COLO829 (cell line): ENCODE results near the gene MYO3A.

Source experiments
- DNase-seq: peaks from one replicate; pipeline ENCODE4 v3.0.0; 2012; ENCODE audit warnings: low spot score

MYO3A gene

DNA sequence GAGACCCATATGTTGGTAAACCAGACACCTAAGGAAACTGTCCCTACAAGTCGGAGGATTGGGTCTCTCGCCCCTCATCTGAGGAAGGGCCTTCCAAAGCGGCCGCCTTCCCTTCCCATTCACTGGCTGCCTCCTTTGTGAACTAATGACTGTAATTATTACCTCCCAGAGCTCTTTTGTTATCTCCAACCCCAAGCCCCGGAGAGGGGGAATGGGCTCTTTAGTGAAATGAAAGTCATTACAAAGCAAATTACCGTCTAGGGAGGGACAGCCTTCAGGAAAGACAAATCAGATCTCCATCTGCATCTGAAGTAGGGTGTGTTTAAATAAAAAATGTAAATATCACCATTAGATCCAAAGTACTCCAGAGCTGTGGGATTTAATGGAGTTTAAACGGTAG is 280.0 kb downstream of the MYO3A start:
- DNase-seq, result no peak

DNA sequence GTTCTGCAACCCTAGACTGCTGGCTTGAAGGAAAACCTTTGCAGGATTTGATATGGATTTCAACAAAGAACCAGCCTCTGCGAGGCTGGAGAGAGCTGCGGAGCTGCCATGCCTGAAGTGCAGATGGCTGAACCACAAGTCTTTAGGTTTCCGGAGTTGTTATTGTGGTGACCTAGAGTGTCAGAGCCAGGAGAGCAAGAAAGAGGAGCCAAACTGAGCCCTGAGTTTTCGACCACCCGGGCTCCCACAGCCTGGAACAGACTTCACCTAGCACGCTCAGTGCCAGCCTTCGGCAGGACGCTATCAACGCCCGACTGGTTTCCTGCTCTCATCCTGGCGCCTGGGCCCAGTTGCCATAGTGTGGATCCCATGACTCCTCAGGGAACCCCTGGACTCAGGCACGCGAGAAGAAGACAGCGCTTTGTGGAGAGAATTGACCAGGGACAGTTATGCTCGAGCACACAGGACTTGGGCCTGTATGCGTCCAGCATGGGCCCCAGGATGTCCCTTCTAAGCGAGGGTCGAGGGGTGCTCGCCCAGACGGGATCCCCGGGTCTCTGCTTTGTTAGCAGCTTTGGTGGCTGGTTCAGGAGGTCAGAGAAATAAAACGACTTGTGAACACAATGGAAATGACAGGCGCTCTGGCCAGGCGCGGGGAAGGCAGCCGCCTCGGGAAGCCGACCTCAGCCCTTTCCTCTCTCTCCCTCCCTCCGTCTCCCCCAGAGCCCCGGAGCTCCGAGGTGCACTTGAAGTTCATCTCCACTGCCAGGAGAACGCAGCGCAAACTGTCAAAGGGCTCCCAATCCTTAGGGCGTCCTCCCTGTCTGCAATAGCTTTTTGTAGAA is 280.7 kb downstream of the MYO3A start:
- DNase-seq, result no peak

DNA sequence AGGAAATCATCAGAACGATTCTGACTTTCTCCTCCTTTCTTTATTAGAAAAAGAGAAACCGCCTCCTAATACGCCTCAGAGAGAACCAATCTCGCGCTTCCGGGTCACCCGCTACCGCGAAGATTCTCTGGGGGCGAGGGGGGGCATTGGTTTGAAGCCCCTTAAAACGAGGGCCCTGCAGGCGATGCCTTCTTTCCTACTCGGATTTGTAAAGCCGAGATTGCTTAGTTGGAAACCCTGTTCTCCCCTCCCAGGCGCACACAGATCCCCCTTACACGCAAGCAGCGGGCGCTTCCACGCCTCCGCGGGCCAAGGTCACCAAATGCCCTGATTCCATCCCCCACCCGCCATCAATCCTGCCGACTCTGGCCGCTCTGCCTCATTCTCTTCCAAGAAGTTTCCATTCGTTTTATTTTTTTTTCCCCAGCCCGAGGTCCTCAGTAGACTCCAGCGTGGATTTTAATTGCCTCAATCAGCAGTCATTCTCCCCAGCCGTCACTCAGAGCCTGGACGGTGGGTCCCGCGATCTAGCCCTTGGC is 281.4 kb downstream of the MYO3A start:
- no peak for DNase-seq

DNA sequence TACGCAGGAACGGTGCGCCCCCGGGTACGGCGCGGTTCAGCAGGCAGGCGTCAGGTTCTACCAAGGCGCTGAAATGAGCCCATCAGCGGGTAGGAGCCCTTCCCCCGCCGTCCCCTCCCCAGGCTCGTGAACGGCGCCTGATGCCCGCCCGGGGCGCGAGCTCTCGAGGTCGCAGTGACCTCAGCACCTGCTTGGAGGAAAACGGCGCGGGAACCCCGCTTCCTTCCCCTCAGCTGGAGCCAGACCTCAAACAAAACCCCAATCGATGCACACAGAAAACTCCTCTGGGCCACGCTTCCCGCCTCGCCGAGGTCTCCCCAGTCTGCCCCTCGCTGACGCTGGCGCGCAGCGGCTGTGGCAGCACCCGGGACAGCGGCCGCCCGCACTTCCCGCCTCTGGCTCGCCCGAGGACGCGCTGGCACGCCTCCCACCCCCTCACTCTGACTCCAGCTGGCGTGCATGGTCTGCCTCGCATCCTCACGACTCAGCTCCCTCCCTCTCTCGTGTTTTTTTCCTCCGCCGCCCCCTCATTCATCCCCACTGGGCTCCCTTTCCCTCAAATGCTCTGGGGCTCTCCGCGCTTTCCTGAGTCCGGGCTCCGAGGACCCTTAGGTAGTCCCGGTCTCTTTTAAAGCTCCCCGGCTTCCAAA is 282.0 kb downstream of the MYO3A start:
- peak; percentile 41 for DNase-seq

DNA sequence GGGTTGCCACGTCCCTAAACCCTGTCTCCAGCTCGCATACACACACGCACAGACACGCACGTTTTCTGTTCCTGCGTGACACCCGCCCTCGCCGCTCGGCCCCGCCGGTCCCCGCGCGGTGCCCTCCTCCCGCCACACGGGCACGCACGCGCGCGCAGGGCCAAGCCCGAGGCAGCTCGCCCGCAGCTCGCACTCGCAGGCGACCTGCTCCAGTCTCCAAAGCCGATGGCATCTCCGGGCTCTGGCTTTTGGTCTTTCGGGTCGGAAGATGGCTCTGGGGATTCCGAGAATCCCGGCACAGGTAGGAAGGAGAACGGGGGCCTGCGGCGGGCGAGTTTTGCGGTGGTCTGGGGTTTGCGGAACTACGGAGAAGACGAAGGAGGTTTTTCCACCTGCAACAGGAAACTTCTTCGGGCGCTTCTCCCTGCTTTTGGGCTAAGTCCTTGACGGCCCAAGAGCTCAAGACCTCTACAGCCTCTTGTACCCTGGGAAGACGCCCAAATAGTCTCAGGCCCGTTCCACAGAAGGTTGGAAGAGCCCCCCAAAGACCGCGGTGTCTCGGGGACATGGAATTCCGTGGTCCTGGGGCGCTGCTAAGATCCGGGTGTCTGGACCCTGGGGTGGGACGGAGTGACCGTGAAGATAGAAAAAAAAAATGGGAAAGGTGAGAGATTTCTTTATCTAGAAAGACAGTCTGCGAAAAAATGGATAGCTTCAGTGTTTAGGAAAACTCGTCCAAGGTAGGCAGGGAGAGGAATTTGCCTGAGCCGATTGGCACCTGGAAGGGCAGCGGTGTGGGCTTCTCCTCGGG is 282.8 kb downstream of the MYO3A start, which contains the start of gene GAD2:
Gene GAD2, plus strand, starts transcription at position 190 of the 811 bp plus-strand sequence. Its CDS starts 36 bp downstream, at position 226.
- DNase-seq, result no peak

DNA sequence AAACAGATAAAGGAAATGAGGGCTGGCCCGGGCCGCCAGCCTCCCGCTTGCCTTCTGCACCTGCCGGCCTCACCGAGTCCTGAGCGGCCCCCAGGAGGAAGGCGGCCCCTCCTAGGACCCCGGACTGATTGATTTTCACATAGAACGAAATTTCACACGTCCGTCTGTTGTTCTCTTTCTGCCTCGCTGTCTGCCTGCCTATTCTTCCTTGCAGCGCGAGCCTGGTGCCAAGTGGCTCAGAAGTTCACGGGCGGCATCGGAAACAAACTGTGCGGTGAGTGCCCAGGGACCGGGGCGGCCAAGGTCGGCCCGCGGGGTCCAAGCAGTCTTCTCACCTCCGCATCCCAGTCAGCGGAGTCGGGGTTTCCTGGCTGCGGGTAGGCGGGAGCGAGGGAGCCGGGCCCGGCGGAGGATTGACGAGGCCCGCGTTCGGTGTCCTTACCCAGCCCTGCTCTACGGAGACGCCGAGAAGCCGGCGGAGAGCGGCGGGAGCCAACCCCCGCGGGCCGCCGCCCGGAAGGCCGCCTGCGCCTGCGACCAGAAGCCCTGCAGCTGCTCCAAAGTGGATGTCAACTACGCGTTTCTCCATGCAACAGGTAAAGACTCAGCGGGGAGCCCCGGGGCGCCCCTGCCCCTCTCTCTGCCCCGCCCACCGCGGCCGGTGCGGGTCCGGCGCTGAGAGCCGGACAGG is 283.5 kb downstream of the MYO3A start:
- no peak for DNase-seq

DNA sequence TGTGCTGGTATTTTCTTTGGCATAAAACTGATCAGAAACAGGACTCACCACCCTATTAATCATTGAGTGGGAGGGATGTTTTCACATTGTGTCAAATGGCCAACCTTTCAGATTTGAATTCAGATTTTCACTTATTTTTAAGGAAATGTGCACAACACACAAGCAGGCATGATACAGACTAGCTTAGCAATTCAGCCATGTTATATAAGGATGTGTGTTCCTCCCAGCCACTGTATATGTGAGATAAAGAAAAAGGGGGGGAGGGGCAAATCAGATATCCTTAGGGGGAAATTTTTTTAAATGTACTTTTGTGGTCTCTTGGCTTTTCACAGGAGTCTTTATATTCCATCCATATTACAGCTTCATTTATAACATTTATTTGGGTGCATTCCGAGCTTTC is 285.6 kb downstream of the MYO3A start:
- DNase-seq, result no peak

DNA sequence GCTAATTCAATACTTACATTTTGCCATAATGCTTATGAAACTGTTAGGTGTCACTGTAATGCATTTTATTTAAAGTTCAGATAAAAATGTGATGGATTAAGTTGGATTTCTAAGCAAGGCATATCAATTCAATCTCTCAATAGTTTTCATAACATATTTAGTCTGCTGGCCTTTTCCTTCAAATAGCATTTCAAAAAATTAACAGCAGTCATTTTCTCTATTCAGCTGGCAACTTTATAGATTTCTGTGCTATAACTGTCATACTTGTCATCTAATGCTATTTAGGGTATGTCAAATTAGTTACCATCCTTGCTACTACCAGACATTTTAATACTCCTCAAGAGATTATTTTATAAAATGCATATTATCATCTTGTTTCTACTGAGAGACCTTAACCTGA is 286.9 kb downstream of the MYO3A start:
- no peak for DNase-seq

DNA sequence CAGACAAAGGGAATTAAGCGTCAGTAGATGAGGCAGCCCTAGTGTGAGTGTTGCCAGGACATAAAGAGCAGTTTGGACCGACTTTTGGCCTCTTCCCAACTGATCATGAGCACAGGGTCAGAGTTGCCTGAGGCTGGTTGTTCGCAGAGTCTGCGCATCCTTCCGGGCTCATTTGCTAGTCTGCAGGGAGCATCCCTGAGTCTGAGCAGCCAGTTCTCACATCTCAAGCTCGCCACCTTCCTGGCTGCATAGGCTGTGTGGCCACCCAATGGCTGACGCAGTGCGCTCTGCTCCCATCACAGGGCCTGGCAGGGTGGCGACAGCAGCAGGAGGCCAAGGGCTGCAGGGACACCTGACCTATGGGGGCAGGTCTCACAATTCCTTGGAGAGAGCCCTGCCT is 287.5 kb downstream of the MYO3A start:
- DNase-seq, result no peak

DNA sequence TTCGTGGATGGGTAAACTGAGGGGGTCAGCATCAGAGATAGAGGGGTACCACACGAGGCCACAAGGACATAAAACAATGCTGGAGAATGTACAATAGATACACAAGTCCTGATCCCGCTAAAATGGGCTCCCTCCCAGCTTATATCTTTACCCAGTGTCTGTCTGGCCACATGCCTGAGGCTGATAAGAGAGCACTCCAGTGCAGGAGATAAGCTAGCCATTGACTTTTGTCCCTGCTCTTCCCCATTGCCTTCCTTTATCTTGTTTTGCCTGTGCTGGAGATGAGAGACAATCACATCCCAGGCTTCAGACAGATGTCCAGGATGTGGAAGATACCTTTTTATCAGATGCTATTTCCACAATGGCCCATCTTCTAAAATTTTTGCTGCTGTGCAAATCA is 288.5 kb downstream of the MYO3A start:
- no peak for DNase-seq

DNA sequence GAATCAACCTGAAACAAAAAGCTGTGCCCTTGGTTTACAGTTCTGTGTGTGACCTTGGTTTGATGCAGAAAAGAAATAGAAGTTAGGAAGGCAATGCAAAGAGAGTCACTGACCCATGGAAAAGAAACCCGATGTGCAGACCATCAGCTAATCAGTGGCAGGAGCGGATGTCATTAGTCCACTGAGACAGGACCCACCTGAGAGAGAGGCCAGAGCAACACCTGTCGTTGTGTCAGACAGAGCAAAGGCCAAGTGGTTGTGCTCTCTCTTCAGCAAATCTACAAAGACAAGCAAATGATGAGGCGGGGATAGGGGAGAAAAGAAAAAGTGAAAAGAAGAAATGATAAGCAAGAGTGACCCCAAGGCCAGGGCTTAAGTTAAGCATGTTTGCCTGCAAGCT is 291.3 kb downstream of the MYO3A start:
- DNase-seq, result no peak

DNA sequence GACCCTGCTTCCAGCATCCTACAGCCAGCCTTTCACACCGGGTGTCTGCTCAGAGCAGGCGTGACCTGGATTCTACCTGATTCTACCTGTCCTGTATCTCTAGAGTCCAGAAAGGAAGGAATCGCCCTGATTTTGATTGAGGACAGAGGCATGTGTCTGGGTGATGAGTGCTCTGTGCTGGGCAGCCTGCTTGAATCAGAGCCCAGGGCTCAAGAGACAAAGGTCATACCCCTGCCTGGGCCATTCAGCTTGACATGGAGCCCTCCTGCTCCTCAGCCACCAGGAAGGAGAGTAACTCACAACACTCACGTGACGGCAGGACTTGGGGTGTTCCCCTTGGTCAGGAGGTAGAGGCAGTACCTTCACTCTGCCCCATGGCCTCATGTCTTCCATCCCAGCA is 293.8 kb downstream of the MYO3A start:
- DNase-seq, result no peak

DNA sequence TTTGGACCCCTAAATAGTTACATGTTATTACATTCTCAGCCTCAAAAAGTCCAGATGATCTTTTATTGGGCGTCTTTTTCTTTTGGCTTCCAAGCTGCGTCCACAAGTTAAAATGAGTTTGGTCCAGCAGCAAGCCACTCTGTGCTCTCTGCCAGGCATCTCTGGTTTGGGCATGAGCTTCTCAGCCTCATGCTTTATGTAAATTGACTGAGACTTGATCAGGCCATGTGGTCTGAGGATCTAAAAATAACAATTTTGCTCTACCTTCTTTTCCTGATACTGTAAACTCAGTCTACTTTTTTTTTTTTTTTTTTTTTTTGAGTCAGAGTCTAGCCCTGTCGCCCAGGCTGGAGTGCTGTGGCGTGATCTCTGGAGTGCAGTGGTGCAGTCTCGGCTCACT is 298.1 kb downstream of the MYO3A start:
- DNase-seq, result no peak

DNA sequence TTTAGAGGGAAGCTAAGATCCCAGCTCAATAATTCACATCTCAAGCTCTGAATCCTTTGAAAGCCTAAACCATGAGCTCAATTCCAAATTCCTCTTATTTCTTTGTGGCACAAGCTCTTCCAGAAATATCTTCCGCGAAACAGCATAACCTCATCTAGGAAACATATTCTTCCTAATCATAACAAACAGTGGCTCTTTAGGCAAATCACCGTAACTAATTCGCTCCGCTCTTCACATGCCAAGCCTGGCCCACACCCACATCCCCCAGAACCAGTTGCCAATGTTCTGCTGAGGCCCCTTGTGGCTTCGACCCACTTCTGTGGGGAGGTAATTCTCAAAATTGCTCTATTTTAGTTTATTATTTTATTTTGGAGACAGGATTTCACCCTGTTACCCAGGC is 301.7 kb downstream of the MYO3A start:
- no peak for DNase-seq

DNA sequence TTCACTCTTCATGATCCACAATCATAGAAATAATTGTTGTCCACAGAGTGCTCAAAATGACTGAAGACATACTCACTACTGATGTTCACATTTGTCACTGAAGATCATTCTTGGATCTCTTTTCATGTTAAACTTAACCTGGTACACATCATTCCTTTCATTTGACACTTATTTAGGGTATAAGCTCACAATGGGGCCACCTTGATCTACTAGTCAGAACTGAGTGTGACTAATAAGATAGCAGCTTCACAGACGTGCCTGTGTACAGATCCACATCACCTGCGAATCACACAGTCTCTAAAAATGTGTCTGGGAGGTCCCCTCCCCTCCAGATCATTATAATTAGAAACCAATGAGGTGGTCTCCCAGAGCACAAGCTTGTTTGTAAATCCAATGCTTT is 304.3 kb downstream of the MYO3A start:
- DNase-seq, result no peak

DNA sequence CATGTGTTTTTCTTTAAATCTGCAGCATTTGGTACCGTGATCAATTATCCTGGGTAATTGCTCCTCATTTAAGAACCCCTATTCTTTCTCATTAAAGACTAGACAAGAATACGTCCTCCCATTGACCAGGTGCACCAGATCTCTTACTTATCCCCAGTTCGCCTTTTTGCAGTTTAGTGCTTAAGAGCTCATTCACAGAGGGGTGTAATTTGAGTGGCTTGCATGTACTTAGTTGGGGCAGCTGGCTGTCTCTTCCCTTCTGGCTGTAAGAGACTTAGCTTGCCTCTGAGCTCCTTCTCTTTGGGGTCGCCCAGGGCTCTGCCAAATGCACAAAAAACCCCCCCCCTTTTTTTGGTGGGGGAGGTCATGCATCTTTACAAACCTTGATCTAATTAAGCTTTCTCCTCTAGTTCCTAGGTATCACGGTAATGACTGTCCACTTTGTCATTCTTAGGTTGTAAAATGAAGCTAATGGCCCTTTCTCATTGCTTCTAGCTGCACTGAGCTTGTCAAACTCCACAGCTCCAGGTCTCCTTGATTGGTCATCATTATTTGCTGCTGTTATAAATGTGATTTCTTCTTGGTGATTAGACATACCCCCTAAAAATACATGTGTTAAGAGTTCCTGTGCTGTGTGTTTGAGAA is 308.8 kb downstream of the MYO3A start:
- DNase-seq, result no peak

DNA sequence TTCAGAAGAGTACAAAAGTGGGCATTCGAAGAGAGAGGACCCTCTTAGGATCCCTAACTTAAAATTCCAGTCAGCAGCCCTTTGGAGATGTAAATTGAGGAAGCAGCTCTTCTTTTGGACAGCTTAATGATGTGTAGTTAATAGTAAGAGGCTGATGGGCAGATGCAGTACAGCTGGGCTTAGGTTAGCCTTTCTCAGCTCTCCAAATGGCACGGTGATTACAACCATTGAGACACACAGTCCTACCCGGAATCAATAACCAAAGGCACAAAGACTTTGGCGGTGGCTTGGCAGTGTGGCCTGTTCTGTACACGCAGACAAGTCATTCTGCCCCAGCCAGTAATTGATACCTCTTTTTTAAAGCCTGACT is 309.3 kb downstream of the MYO3A start:
- no peak for DNase-seq

DNA sequence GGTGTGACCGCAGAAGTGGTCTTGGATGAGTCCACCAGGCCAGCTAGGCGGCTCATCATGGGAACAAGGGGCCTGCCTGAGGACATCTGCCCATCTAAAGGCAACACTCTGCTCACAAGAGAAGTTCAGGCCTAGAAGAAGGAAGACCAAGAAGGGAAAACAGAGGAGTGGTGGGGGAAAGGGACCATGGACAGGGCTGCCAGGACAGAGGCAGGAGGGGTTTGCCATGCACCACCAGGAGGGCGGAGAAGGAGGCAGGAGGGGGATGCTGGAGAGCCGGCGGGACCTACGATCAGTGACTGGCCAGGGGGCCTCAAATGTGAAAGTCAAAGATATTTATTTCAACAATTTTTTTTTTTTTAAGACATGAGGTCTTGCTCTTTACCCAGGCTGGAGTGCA is 315.7 kb downstream of the MYO3A start:
- DNase-seq, result no peak

DNA sequence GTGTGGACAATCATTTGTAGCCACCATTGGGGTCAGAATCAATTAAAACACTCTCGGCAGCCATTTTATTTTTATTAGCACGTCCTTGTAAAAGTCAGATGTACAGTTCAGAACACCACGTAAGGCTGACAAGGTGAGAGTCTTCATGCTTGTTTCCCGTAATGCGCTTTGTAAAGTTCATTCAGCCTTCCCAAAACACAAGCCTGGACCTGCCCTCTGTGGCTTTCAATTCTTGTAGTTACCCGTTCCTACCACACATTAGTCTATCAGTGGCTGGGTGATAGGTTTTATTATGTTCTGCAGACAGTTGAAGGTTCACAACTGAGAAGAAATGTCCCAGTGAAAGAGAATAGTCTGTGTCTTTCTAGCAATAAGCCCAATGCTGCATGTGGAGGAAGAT is 317.9 kb downstream of the MYO3A start:
- DNase-seq, result no peak

DNA sequence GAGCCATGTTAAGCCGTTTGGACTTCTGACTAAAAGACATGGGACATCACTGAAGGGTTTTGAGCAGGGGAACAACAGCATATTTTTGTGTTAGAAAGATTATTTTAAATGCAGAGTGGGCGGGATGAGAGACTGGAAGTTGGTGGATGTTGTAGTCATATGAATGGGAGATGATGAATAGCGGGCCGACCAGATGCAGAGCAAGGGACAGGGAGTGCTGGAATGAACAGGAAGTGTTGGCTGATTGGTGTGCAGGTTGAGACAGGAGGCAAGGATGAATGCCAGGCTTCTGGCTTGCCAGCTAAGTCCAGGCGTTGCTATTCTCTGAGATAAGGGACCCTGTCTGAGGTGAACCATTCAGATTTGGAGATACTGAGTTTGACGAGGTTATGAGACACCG is 320.6 kb downstream of the MYO3A start:
- no peak for DNase-seq

DNA sequence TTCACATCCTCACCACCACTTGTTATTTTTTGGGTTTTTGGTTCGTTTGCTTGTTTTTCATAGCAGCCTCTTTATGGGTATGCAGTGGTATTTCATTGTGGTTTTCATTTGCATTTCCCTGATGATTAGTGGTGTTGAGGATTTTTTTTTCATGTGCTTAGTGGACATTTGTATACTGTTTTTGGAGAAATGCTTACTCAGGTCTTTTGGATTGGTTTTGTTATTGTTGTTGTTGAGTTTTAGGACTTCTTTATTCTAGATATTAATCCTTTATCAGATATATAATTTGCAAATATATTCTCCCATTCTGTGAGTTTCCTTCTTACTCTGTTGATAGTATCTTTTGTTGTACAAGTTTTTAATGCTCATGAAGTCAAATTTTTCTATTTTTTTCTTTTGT is 325.3 kb downstream of the MYO3A start:
- no peak for DNase-seq
